Osteocyte (in vitro differentiated cells): ENCODE measurements around the gene ANAPC7. TPM values are rescaled to one million over a fixed set of nuclear protein-coding genes. Genes with fewer than 3 reads are reported as not detected.

Experiments
- DNase-seq: peaks from one replicate; pipeline ENCODE4 v3.0.0; 2021; ENCODE audit warnings: mixed read lengths; ENCODE audit not compliant: unreplicated experiment; ENCODE audit errors: extremely low spot score
- H3K27ac Mint-ChIP-seq: one replicate; pipeline ENCODE4 v1.8.0; 2021; ENCODE audit warnings: mild to moderate bottlenecking, mixed read lengths; ENCODE audit not compliant: unreplicated experiment
- H3K27me3 Mint-ChIP-seq: one replicate; pipeline ENCODE4 v1.8.0; 2021; ENCODE audit warnings: mixed read lengths; ENCODE audit not compliant: unreplicated experiment
- H3K36me3 Mint-ChIP-seq: one replicate; pipeline ENCODE4 v1.8.0; 2021; ENCODE audit warnings: mixed read lengths; ENCODE audit not compliant: unreplicated experiment
- H3K4me1 Mint-ChIP-seq: one replicate; pipeline ENCODE4 v1.8.0; 2021; ENCODE audit warnings: mixed read lengths; ENCODE audit not compliant: unreplicated experiment
- H3K4me3 Mint-ChIP-seq: one replicate; pipeline ENCODE4 v1.8.0; 2021; ENCODE audit warnings: mild to moderate bottlenecking, moderate library complexity, mixed read lengths; ENCODE audit not compliant: unreplicated experiment
- H3K9me3 Mint-ChIP-seq: one replicate; pipeline ENCODE4 v1.8.0; 2021; ENCODE audit warnings: mixed read lengths; ENCODE audit not compliant: unreplicated experiment
- CTCF ChIP-seq: fragments of 200-600 bp; sonication (generic); IDR thresholded peaks from 2 replicates; pipeline ENCODE4 v1.5.0; 2021; ENCODE audit warnings: antibody characterized with exemption, mild to moderate bottlenecking, moderate library complexity
- total RNA-seq: library from RNA; stranded (reverse); gene quantifications from 2 replicates; pipeline ENCODE4 v1.2.1, GENCODE V29; 2021

The ANAPC7 gene
- total RNA-seq, 1 donor from 2014 or later, result 48.8 TPM

GRCh38 chr12:110345963-110346362 is 57.5 kb downstream of the ANAPC7 start:
- TF ChIP-seq CTCF, result no peak
- H3K4me1 Mint-ChIP-seq, result no peaks in the 10 kb centered on the region
- H3K4me3 Mint-ChIP-seq, result no peak overlapping the region
- H3K36me3 Mint-ChIP-seq, result peaks cover 69% of the 10 kb centered on the region
- no peaks in the 10 kb centered on the region for H3K27me3 Mint-ChIP-seq
- no peak for DNase-seq
- H3K9me3 Mint-ChIP-seq, result no peaks in the 10 kb centered on the region
- H3K27ac Mint-ChIP-seq, result no peak overlapping the region

- H3K36me3 Mint-ChIP-seq, result peaks cover 69% of the 10 kb centered on the region
- no peak for TF ChIP-seq CTCF
- no peak overlapping the region for H3K27ac Mint-ChIP-seq
These were observed 58.3 kb downstream of the ANAPC7 start for GRCh38 chr12:110345176-110345661.

GRCh38 chr12:110344657-110345056 is 58.9 kb downstream of the ANAPC7 start:
- no peaks in the 10 kb centered on the region for H3K4me1 Mint-ChIP-seq
- peak; percentile 23 for DNase-seq
- no peak for TF ChIP-seq CTCF
- H3K27me3 Mint-ChIP-seq, result no peaks in the 10 kb centered on the region
- H3K27ac Mint-ChIP-seq, result no peak overlapping the region
- no peaks in the 10 kb centered on the region for H3K9me3 Mint-ChIP-seq
- H3K4me3 Mint-ChIP-seq, result no peak overlapping the region
- H3K36me3 Mint-ChIP-seq, result peaks cover 72% of the 10 kb centered on the region

More at GRCh38 chr12:110345176-110345661, 58.3 kb downstream of the ANAPC7 start:
- no peaks in the 10 kb centered on the region for H3K4me1 Mint-ChIP-seq
- no peak for DNase-seq
- no peaks in the 10 kb centered on the region for H3K9me3 Mint-ChIP-seq
- H3K4me3 Mint-ChIP-seq, result no peak overlapping the region
- no peaks in the 10 kb centered on the region for H3K27me3 Mint-ChIP-seq

GRCh38 chr12:110343736-110344555 is 59.6 kb downstream of the ANAPC7 start:
- Mint-ChIP-seq H3K27ac (no peak overlapping the region), H3K36me3 (peaks cover 74% of the 10 kb centered on the region)
- TF ChIP-seq CTCF, result no peak

GRCh38 chr12:110343114-110343513 is 60.4 kb downstream of the ANAPC7 start:
- H3K27me3 Mint-ChIP-seq, result no peaks in the 10 kb centered on the region
- DNase-seq, result no peak
- no peaks in the 10 kb centered on the region for H3K4me1 Mint-ChIP-seq
- no peak for TF ChIP-seq CTCF
- H3K4me3 Mint-ChIP-seq, result no peak overlapping the region
- H3K27ac Mint-ChIP-seq, result no peak overlapping the region
- peaks cover 79% of the 10 kb centered on the region for H3K36me3 Mint-ChIP-seq
- H3K9me3 Mint-ChIP-seq, result no peaks in the 10 kb centered on the region

More at GRCh38 chr12:110343736-110344555, 59.6 kb downstream of the ANAPC7 start:
- Mint-ChIP-seq H3K4me3 (no peak overlapping the region), H3K27me3 (no peaks in the 10 kb centered on the region), H3K9me3 (no peaks in the 10 kb centered on the region), H3K4me1 (no peaks in the 10 kb centered on the region)
- peak; percentile 46 for DNase-seq
